Cardiac fibroblast (primary cell): ENCODE data around the gene CEP170B.

ENCODE experiments used
- DNase-seq, 2 donors: peaks; one replicate each; pipeline versions ENCODE4 v3.0.0 to v3.0.0-alpha.2; 2010; ENCODE audit warnings: low read depth in 2 of 2
- H3K4me3 ChIP-seq, 2 donors: replicated peaks in 1 of 2; 1 replicate in 1 of 2; 2 replicates in 1 of 2; pipeline ENCODE4 v1.5.1; 2011; ENCODE audit warnings: low read depth in 2 of 2, low read length in 2 of 2, mild to moderate bottlenecking in 2 of 2, moderate library complexity in 1 of 2
- TF ChIP-seq, protein P1 (sequence below): IDR thresholded peaks from one replicate; pipeline ENCODE4 v1.5.1; 2011; ENCODE audit warnings: low read depth, mild to moderate bottlenecking, low read length, inconsistent platforms

Gene CEP170B

DNA sequence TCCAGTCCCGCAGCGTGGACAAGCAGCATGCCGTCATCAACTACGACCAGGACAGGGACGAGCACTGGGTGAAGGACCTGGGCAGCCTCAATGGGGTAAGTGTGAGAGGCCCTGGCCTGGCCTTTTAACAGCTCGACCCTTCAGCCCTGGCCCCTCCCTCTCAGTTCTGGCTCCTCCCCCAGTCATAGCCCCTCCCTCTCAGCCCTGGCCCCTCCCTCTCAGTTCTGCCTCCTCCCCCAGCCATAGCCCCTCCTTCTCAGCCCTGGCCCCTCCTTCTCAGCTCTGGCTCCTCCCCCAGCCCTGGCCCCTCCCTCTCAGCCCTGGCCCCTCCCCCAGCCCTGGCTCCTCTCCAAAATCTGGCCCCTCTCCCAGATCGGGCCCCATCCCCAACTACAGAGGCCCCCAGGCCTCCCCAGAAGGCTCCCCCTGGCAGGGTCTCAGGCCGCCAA is 11.2 kb downstream of the CEP170B start:
- peak; percentile 44 to 53 for DNase-seq
- no peak overlapping the region for H3K4me3 ChIP-seq
- TF ChIP-seq, protein P1, sequence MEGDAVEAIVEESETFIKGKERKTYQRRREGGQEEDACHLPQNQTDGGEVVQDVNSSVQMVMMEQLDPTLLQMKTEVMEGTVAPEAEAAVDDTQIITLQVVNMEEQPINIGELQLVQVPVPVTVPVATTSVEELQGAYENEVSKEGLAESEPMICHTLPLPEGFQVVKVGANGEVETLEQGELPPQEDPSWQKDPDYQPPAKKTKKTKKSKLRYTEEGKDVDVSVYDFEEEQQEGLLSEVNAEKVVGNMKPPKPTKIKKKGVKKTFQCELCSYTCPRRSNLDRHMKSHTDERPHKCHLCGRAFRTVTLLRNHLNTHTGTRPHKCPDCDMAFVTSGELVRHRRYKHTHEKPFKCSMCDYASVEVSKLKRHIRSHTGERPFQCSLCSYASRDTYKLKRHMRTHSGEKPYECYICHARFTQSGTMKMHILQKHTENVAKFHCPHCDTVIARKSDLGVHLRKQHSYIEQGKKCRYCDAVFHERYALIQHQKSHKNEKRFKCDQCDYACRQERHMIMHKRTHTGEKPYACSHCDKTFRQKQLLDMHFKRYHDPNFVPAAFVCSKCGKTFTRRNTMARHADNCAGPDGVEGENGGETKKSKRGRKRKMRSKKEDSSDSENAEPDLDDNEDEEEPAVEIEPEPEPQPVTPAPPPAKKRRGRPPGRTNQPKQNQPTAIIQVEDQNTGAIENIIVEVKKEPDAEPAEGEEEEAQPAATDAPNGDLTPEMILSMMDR: no peak

DNA sequence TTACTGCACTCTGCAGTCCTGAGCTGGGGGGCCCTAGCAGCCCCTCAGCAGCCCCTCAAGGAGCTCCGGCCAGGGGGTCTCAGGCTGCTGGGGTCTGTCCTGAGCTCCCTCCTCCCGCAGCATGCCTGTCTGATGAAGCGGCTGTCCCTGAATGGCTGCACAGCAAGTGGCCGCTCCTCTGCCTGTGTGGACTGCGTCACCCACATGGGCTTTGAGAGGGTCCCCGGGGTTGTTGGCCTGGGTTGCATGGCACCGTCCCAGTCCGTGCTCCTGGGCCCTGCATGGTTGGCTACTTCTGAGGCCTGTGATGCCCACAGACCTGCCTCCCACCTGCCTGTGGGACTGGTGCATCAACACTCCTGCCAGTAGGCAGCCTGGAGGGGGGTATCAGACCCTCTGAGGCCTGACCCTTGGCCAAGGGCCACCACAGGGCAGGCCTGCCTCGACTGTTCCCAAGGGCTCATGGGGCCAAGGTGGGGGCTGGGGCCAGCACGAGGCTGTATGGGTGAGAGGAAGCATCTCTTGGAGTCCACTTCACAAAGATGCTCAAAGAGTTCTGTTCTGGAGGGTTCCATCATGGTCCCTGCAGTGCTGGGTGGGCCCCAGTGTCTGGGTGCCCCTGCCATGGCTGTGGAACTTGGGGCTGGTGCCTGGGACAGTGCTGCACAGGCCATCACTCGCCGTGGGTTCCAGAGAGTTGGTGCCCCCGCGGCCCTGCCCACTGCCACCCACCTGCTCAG is 12.2 kb downstream of the CEP170B start:
- DNase-seq: no peak
- TF ChIP-seq, protein P1: no peak
- H3K4me3 ChIP-seq: no peak overlapping the region

DNA sequence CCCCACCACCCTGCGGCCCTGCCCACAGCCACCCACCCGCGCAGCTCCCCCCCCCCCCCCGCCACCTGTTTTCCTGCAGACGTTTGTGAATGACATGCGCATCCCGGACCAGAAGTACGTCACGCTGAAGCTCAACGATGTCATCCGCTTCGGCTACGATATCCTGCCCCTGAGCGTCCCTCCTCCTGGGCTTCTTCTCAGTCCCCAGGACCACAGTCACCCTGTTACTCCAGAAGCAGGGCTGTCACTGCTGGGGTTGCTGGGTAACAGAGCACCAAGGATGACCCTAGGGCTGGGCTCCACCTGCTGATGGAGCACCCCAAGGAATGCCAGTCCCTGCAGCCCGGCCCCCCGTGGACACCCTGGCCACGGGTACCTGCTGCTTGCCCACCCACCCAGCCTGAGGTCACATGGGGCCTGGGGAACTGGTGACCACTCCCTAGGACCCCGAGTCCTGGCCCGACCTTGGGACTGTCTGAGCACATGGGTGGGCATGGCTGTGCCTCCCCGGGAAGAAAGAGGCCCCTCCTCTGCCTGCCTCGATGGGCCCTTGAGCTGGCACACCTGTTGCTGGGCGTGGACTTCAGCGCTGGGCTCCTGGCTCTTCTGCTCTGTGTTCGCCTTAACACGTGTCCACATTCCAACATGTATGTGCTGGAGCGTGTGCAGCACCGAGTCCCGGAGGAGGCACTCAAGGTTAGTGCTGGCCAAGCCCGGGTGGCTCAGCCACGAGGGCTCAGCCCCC is 12.9 kb downstream of the CEP170B start:
- TF ChIP-seq, protein P1: no peak
- H3K4me3 ChIP-seq: no peak overlapping the region

DNA sequence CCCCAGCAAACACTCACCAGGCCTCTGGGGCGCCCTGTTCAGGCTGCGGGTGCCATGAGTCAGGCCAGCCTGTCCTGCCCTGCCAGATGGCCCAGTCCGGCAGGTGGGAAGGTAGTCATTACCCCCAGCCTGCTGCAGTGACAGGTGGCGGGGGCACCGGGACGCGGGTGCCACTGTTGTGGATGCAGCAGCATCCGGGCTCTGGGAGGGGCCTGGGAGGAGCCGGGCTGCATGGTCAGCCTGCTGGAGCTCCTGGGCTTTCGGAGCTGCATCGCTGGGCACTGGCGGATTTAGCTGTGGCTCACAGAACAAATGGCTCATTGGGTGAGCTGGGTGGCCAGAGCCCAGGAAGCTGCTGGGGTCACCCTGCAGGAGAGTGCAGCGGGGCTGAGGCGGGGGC is 13.5 kb downstream of the CEP170B start:
- no peak overlapping the region for H3K4me3 ChIP-seq
- TF ChIP-seq, protein P1: no peak
- DNase-seq: no peak

More for the DNA sequence above, 12.9 kb downstream of the CEP170B start:
- DNase-seq: no peak

DNA sequence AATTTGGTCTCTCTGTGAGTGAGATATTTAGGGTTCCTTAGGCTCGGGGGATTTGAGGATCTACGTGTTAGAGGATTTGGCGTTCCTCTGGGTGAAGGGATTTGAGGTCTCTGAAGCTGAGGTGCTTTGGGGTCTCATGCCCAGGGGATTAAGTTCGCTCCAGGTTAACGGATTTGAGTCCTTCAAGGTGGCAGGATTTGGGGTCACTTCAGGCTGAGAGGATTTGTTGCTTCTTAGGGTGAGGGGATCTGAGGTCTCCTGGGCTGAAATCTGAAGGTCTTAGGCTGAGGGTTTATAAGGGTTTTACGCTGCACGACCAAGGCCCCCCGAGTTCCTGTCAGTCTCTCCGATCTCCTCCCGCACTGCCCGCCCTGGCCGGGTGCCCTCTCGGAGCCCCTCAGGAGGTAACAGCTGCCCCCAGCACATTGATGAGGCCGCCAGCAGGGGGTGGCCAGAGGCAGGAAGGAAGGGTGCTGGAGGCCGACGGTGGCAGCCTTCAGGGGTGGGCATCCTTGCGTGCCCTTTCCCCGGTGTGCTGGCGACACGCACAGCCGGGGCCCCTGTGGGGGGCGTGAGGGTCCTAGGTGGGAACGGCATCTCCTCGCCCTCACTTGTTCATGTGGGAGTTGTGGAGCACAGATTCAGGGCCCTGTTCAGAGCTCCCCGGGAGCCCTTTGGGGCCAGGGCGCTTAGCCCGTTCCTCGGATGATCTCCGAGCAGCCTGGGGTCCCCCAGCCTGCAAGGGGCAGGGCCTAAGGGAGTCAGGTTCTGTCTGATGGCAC is 14.3 kb downstream of the CEP170B start:
- no peak overlapping the region for H3K4me3 ChIP-seq
- TF ChIP-seq, protein P1: no peak
- no peak for DNase-seq

DNA sequence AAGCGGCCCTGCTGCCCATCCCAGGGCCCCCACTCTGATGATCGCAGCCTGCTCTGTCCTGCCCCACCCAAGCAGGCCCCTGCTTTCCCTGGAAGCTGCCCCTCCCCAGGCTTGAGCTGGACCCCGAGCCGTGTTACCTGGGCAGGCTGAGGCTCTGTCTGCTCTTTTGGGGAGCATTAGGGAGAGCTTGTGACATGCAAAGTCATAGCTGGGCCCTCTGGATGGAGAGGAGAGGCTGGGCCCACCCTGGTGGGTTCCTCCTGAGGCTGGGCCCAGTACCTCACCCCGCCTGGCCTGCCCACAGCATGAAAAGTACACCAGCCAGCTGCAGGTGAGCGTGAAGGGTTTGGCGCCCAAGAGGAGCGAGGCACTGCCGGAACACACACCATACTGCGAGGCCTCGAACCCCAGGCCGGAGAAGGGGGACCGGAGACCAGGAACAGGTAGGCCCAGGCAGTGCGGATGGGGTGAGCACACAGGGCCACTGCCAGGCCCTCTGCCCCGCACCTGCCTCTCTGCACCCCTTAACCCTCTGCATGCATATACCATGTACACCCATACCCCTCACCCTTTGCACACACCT is 15.0 kb downstream of the CEP170B start:
- TF ChIP-seq, protein P1: no peak
- DNase-seq: no peak
- no peak overlapping the region for H3K4me3 ChIP-seq
